ENCODE measurements around the gene LINC00632.

DNA sequence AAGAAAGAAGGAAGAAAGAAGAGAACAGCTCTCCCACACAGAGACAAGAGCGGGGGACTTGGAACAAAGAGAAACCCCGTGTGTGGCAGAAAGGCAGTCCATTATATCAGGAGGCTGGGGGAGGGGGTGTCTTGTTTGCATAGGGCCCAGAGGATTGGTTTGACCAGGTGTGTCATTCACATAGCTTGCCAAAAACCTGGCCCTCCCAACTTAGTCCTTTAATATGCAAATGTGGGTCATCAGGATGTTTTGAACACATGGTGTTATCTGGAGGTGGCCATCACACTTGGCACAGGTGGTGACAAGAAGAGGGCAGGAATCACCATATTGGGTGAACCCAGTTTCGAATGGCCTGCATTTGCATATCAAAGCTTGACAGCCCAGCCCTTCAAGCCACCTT, 111.7 kb downstream of the LINC00632 start:
- TF ChIP-seq, protein P1, sequence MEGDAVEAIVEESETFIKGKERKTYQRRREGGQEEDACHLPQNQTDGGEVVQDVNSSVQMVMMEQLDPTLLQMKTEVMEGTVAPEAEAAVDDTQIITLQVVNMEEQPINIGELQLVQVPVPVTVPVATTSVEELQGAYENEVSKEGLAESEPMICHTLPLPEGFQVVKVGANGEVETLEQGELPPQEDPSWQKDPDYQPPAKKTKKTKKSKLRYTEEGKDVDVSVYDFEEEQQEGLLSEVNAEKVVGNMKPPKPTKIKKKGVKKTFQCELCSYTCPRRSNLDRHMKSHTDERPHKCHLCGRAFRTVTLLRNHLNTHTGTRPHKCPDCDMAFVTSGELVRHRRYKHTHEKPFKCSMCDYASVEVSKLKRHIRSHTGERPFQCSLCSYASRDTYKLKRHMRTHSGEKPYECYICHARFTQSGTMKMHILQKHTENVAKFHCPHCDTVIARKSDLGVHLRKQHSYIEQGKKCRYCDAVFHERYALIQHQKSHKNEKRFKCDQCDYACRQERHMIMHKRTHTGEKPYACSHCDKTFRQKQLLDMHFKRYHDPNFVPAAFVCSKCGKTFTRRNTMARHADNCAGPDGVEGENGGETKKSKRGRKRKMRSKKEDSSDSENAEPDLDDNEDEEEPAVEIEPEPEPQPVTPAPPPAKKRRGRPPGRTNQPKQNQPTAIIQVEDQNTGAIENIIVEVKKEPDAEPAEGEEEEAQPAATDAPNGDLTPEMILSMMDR (conservative IDR thresholded peaks at IDR 0.05 in 1 of 2, IDR thresholded peaks at IDR 0.05 in 1 of 2; ENCODE audit: extremely low read depth in 1 of 2, insufficient read depth in 1 of 2, low read depth in 1 of 2, low read length in 2 of 2): no peak
- TF ChIP-seq EZH2 (IDR thresholded peaks at IDR 0.05; ENCODE audit: borderline replicate concordance, low read length): no peak
